Adrenal gland (tissue), 12 donors: ENCODE measurements around the gene TBCK. TPM values are rescaled to one million over a fixed set of nuclear protein-coding genes. Genes with fewer than 3 reads are reported as not detected.

Source experiments
- DNase-seq, 7 donors: peaks; one replicate each; pipeline ENCODE4 v3.0.0-alpha.2; 2019 to 2020
- H3K27ac ChIP-seq, 5 donors: fragments of 200-600 bp; sonication (generic) in 4 of 5; 1 replicate in 3 of 5; 2 replicates in 2 of 5; pipeline versions ENCODE4 v1.5.1 to v1.8.0; 2016 to 2020; ENCODE audit warnings: mild to moderate bottlenecking in 1 of 5
- H3K27me3 ChIP-seq: fragments of 200-600 bp; 2 replicates; pipeline ENCODE4 v1.8.0; 2021
- H3K36me3 ChIP-seq, 2 donors: fragments of 200-600 bp; replicated peaks in 1 of 2; 1 replicate in 1 of 2; 2 replicates in 1 of 2; pipeline versions ENCODE4 v1.5.1 to v1.8.0; 2018 to 2022
- H3K4me1 ChIP-seq, 2 donors: fragments of 200-600 bp; replicated peaks in 1 of 2; 1 replicate in 1 of 2; 2 replicates in 1 of 2; pipeline versions ENCODE4 v1.5.1 to v1.8.0; 2018 to 2021
- H3K4me3 ChIP-seq, 4 donors: fragments of 200-600 bp; sonication (generic) in 3 of 4; one replicate each; pipeline ENCODE4 v1.5.1; 2016 to 2018
- H3K9me3 ChIP-seq, 3 donors: fragments of 200-600 bp; sonication (generic) in 1 of 3; replicated peaks in 1 of 3; 1 replicate in 2 of 3; 2 replicates in 1 of 3; pipeline versions ENCODE4 v1.5.1 to v1.8.0; 2016 to 2021
- POLR2A ChIP-seq, 2 donors: fragments of 450-650 bp; IDR thresholded peaks; one replicate each; pipeline ENCODE4 v1.6.1; 2017; ENCODE audit warnings: antibody characterized with exemption in 2 of 2, mild to moderate bottlenecking in 2 of 2, moderate library complexity in 1 of 2
- WGBS, 4 donors: extraction: QIAGEN DNeasy Blood & Tissue Kit in 2 of 4; methylation state at CpG; one replicate each; pipeline versions ENCODE4 v1.1.5 to v1.1.7; 2013 to 2017; 5-methylcytosine and 5-hydroxymethylcytosine counted together
- intact Hi-C, 2 donors: fragments of 100-400 bp; cut with DNase I; formaldehyde crosslinking; loops; one replicate each; pipeline versions ENCODE4 v1.14.1 to v1.15.0; 2022 to 2023
- polyA plus RNA-seq, 3 donors: library from polyadenylated mRNA; stranded (reverse); fragments of 200-250 nt in 2 of 3; fragments of 350-450 nt in 1 of 3; fragmentation: Illumina TruSeq in 1 of 3; extraction: RNeasy Lipid Tissue Mini Kit (QIAGEN cat#74804) in 1 of 3; gene quantifications; one replicate each; pipeline ENCODE4 v1.2.3, GENCODE V29; 2013 to 2014
- total RNA-seq, 9 donors: library from RNA; depleted of rRNA in 4 of 9; stranded (reverse); fragments of >200 nt in 4 of 9; fragments of 120-200 nt in 1 of 9; fragmentation: NEBNext Ultra II Directional in 1 of 9; extraction: Animal tissue kit (Norgen Biotek cat#: 25700) in 1 of 9; gene quantifications; one replicate each; pipeline versions ENCODE4 v1.1.0 to v1.2.4, GENCODE V29; 2013 to 2023
- TF ChIP-seq, protein P1 (sequence below), 6 experiments: fragments of 450-650 bp in 4 of 6; fragments of 200-600 bp in 2 of 6; sonication (generic) in 1 of 6; IDR thresholded peaks; 1 replicate in 5 of 6; 2 replicates in 1 of 6; pipeline versions ENCODE4 v1.5.1 to v1.8.0; 2016 to 2021; ENCODE audit warnings: antibody characterized with exemption in 6 of 6, mild to moderate bottlenecking in 2 of 6, moderate library complexity in 1 of 6
- donor health status: healthy with polysubstance abuse.
- donor health status: Bipolar disorder and iron deficiency.
- donor health status: DM: yes; HTN: yes; CAD: no.
- donor health status: DM: no; HTN: no; CAD: no.
- donor health status: DM: no; HTN: no; CAD: no.
- donor health status: DM: yes; HTN: yes; CAD: no.

The TBCK gene
- total and polyA plus RNA-seq, 12 donors = 12.6 to 76.3 (median 39.8) TPM

DNA sequence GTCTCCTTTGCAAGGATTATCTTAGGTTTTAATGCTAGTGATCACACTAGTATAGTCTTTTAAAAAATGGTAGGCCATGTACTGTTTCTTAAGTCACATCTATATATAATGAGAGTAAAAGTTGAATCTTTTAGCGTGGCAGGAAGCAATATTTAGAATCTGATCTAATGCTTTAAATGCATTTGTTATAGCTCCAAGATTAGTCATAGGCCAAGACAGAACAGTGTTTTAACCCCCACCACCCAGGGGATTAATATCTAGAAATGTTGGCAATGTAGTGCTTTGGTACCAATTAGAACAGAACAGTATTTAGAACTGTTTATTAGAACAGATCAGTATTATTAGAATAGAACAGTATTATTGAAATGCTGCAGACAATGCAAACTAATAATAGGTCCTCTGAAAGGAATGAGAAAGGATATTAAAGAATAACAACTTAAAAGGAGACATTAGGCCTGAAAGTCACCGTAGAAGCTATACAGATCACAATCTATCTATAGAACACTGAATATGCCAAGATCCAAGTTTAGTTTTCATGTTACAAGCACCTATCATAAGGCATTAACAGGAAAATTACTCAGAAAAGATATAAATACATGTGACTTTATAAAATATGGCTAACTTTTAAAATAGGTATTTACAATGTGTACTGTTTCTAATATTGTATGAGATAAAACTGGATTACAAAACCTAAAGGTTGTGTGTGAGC lies 274.6 kb downstream of the TBCK start:
- TF ChIP-seq, protein P1, sequence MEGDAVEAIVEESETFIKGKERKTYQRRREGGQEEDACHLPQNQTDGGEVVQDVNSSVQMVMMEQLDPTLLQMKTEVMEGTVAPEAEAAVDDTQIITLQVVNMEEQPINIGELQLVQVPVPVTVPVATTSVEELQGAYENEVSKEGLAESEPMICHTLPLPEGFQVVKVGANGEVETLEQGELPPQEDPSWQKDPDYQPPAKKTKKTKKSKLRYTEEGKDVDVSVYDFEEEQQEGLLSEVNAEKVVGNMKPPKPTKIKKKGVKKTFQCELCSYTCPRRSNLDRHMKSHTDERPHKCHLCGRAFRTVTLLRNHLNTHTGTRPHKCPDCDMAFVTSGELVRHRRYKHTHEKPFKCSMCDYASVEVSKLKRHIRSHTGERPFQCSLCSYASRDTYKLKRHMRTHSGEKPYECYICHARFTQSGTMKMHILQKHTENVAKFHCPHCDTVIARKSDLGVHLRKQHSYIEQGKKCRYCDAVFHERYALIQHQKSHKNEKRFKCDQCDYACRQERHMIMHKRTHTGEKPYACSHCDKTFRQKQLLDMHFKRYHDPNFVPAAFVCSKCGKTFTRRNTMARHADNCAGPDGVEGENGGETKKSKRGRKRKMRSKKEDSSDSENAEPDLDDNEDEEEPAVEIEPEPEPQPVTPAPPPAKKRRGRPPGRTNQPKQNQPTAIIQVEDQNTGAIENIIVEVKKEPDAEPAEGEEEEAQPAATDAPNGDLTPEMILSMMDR (IDR thresholded peaks at IDR 0.05) = no peak
- TF ChIP-seq POLR2A (IDR thresholded peaks at IDR 0.05) = no peak
- 80 to 93% (median 84%) methylated on average over 2 of the region's 2 CpGs for WGBS, 4 donors
- DNase-seq = no peak
- Histone ChIP-seq H3K4me1 (no peaks in the 10 kb centered on the region), H3K9me3 (no peaks in the 10 kb centered on the region), H3K27me3 (no peaks in the 10 kb centered on the region), H3K36me3 (no peaks in the 10 kb centered on the region), H3K27ac (no peak overlapping the region), H3K4me3 (no peak overlapping the region)
- intact Hi-C loops = no loop called here

DNA sequence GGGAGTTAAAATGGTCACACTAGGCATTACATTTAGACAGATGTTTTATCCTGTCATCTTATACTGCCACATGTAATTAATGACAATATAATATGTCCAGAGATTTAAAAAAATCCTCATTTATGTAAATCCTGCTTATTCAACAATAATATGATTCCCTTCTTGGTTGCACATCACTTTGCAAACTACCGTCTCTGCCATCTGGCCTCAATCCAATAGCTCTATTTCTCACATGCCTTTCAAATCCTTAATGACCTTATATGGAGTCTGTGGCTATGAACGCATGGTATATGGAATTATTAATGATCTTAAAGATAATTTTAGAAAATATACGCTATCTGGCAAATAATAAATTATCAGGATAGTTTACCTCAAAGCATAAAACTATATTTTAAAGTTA lies 276.2 kb downstream of the TBCK start:
- DNase-seq = no peak
- H3K27ac ChIP-seq = no peak overlapping the region
- no peaks in the 10 kb centered on the region for H3K27me3 ChIP-seq
- no peak for TF ChIP-seq POLR2A (IDR thresholded peaks at IDR 0.05)
- TF ChIP-seq, protein P1 (IDR thresholded peaks at IDR 0.05) = no peak
- no peaks in the 10 kb centered on the region for H3K9me3 ChIP-seq
- intact Hi-C loops = no loop called here
- H3K4me3 ChIP-seq = no peak overlapping the region
- peaks cover 0 to 5% of the 10 kb centered on the region in 2 donors for H3K4me1 ChIP-seq
- no peaks in the 10 kb centered on the region for H3K36me3 ChIP-seq
- 41 to 49% (median 45%) methylated on average over 3 of the region's 3 CpGs for WGBS, 4 donors

DNA sequence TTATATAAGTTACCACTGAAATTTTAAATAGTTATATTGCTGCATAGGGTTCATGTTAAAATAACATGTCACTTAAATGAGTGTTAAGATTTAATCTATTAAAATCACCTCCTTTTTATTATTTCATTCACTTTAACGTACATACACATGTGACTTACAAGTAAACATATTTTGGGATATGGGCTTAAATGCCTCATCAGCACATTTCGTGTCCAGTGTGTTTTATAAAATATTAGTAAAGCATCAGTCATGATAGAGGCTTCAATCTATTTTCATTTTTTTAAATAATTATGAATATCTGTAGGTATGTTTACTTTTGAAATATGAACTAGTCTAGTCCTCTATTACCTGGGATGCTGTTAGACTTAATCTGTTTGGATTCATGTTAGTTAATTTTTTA lies 277.1 kb downstream of the TBCK start:
- DNase-seq = no peak
- no peaks in the 10 kb centered on the region for H3K9me3 ChIP-seq
- no peaks in the 10 kb centered on the region for H3K27me3 ChIP-seq
- 88 to 95% (median 91%) methylated on average over 2 of the region's 2 CpGs for WGBS, 4 donors
- TF ChIP-seq POLR2A (IDR thresholded peaks at IDR 0.05) = no peak
- H3K27ac ChIP-seq = no peak overlapping the region
- H3K36me3 ChIP-seq = no peaks in the 10 kb centered on the region
- intact Hi-C loops = no loop called here
- peaks cover 0 to 12% of the 10 kb centered on the region in 2 donors for H3K4me1 ChIP-seq
- H3K4me3 ChIP-seq = no peak overlapping the region

DNA sequence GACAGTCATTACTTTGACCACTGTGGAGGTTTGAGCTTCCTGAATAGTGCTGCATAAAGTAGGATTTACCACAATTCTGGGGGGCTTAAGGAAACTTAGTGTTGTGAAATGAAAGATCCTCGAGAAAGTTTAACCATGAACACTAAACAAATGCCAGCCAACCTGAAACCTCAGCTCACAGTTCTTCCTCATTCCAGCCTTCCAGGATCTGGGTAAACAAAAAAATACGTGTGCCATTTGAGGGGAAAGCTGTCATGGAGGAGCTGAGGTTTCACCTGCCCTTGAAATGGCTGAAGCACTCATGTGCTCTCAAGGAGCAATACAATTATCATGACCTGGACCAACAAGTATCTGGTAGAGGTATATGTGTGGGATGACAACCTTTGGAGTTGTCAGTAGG lies 278.0 kb downstream of the TBCK start:
- no peak for TF ChIP-seq POLR2A (IDR thresholded peaks at IDR 0.05)
- TF ChIP-seq, protein P1 (IDR thresholded peaks at IDR 0.05) = no peak
- intact Hi-C loops = no loop called here
- no peak overlapping the region for H3K4me3 ChIP-seq
- H3K27ac ChIP-seq = no peak overlapping the region
- 63 to 82% (median 71%) methylated on average over 2 of the region's 2 CpGs for WGBS, 4 donors
- H3K36me3 ChIP-seq = no peaks in the 10 kb centered on the region
- H3K9me3 ChIP-seq = no peaks in the 10 kb centered on the region
- DNase-seq = no peak
- H3K4me1 ChIP-seq = peaks cover 0 to 12% of the 10 kb centered on the region in 2 donors
- H3K27me3 ChIP-seq = no peaks in the 10 kb centered on the region

DNA sequence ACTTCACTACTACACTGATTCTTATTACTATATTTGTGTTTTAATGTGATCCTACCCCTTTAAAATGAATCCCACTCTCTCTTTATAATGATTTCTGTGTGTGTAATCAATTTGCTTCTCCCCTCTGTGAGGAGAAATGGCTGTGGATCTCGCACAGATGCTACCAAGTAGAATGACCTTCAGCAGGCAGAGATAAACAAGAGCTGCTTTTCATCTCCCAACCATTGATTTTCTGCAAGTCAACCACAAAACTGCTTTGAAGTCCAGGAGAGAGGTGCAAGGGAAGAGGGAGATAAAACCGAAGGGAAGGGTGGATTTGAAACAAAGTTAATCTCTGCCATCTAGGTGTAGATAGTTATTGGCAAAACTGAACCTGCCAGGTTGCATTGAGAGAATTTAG lies 279.2 kb downstream of the TBCK start:
- H3K27ac ChIP-seq = no peak overlapping the region
- H3K36me3 ChIP-seq = no peaks in the 10 kb centered on the region
- no peaks in the 10 kb centered on the region for H3K9me3 ChIP-seq
- no peak for DNase-seq
- WGBS, 4 donors = 29 to 50% (median 39%) methylated on average over 2 of the region's 2 CpGs
- intact Hi-C loops = no loop called here
- H3K27me3 ChIP-seq = no peaks in the 10 kb centered on the region
- TF ChIP-seq POLR2A (IDR thresholded peaks at IDR 0.05) = no peak
- TF ChIP-seq, protein P1 (IDR thresholded peaks at IDR 0.05) = no peak
- no peak overlapping the region for H3K4me3 ChIP-seq
- peaks cover 0 to 12% of the 10 kb centered on the region in 2 donors for H3K4me1 ChIP-seq
